Astrocyte (in vitro differentiated cells and primary cell): ENCODE data around the gene PATJ. TPM values are rescaled to one million over a fixed set of nuclear protein-coding genes. Genes with fewer than 3 reads are reported as not detected.

Experiments
- DNase-seq: peaks from one replicate; pipeline ENCODE4 v3.0.0-alpha.2; 2010; ENCODE audit warnings: low read depth
- FAIRE-seq: peaks from 2 replicates; lab custom pipeline; 2011; peaks lifted over from hg19 to GRCh38; lab: Jason Lieb, UNC
- H2AFZ ChIP-seq: 2 replicates; pipeline ENCODE4 v1.6.0; 2012; ENCODE audit warnings: low read depth, low read length, inconsistent platforms
- H3K27ac ChIP-seq: 2 replicates; pipeline ENCODE4 v1.5.1; 2011; ENCODE audit warnings: low read depth, low read length, inconsistent platforms
- H3K27me3 ChIP-seq: 2 replicates; pipeline ENCODE4 v1.6.0; 2011; ENCODE audit warnings: low read length, inconsistent platforms; ENCODE audit not compliant: insufficient read depth
- H3K36me3 ChIP-seq: 2 replicates; pipeline ENCODE4 v1.5.1; 2011; ENCODE audit warnings: low read length, inconsistent platforms; ENCODE audit not compliant: insufficient read depth
- H3K4me1 ChIP-seq: 2 replicates; pipeline ENCODE4 v1.5.1; 2011; ENCODE audit warnings: low read length, inconsistent platforms; ENCODE audit not compliant: insufficient read depth
- H3K4me2 ChIP-seq: 2 replicates; pipeline ENCODE4 v1.6.0; 2012; ENCODE audit warnings: low read length, inconsistent platforms
- H3K4me3 ChIP-seq: 2 replicates; pipeline ENCODE4 v1.5.1; 2011; ENCODE audit warnings: low read depth, mild to moderate bottlenecking, low read length, inconsistent platforms; ENCODE audit not compliant: insufficient read depth
- H3K79me2 ChIP-seq: 2 replicates; pipeline ENCODE4 v1.6.0; 2012; ENCODE audit warnings: mild to moderate bottlenecking, low read length, inconsistent platforms; ENCODE audit not compliant: insufficient read depth
- H3K9ac ChIP-seq: 2 replicates; pipeline ENCODE4 v1.6.0; 2012; ENCODE audit warnings: mild to moderate bottlenecking, low read length, inconsistent platforms
- H3K9me3 ChIP-seq: 2 replicates; pipeline ENCODE4 v1.5.1; 2012; ENCODE audit warnings: low read depth, mild to moderate bottlenecking, low read length, inconsistent platforms; ENCODE audit not compliant: insufficient read depth
- H4K20me1 ChIP-seq: 2 replicates; pipeline ENCODE4 v1.6.0; 2012; ENCODE audit warnings: low read length, inconsistent platforms; ENCODE audit not compliant: insufficient read depth
- H3K27ac Mint-ChIP-seq: one replicate; pipeline ENCODE4 v1.8.0; 2021; ENCODE audit warnings: mild to moderate bottlenecking, mixed read lengths; ENCODE audit not compliant: unreplicated experiment
- H3K27me3 Mint-ChIP-seq: one replicate; pipeline ENCODE4 v1.8.0; 2021; ENCODE audit warnings: low read depth, mixed read lengths; ENCODE audit not compliant: unreplicated experiment
- H3K36me3 Mint-ChIP-seq: one replicate; pipeline ENCODE4 v1.8.0; 2021; ENCODE audit warnings: low read depth, mixed read lengths; ENCODE audit not compliant: unreplicated experiment
- H3K4me1 Mint-ChIP-seq: one replicate; pipeline ENCODE4 v1.8.0; 2021; ENCODE audit warnings: low read depth, mixed read lengths; ENCODE audit not compliant: unreplicated experiment
- H3K4me3 Mint-ChIP-seq: one replicate; pipeline ENCODE4 v1.8.0; 2021; ENCODE audit warnings: mild to moderate bottlenecking, moderate library complexity, mixed read lengths; ENCODE audit not compliant: unreplicated experiment
- H3K9me3 Mint-ChIP-seq: one replicate; pipeline ENCODE4 v1.8.0; 2021; ENCODE audit warnings: mild to moderate bottlenecking, mixed read lengths; ENCODE audit not compliant: unreplicated experiment
- CTCF ChIP-seq: IDR thresholded peaks from 2 replicates; pipeline ENCODE4 v1.5.1; 2011; ENCODE audit warnings: low read depth, mild to moderate bottlenecking, inconsistent platforms, low read length, moderate library complexity; ENCODE audit not compliant: insufficient read depth
- EZH2 ChIP-seq: IDR thresholded peaks from 2 replicates; pipeline ENCODE4 v1.6.1; 2012; ENCODE audit warnings: mild to moderate bottlenecking, low read length, inconsistent platforms; ENCODE audit not compliant: insufficient read depth
- total RNA-seq: library from RNA; stranded (reverse); gene quantifications from 2 replicates; pipeline ENCODE4 v1.2.1, GENCODE V29; 2021

Gene PATJ
- total RNA-seq, 1 donor from 2014 or later = 11.0 TPM

- no peak overlapping the region for H3K4me2 ChIP-seq
- Mint-ChIP-seq H3K36me3 (no peaks in the 10 kb centered on the region), H3K27me3 (no peaks in the 10 kb centered on the region), H3K9me3 (no peaks in the 10 kb centered on the region), H3K4me1 (no peaks in the 10 kb centered on the region), H3K4me3 (no peak overlapping the region), H3K27ac (no peak overlapping the region)
- H3K4me3 ChIP-seq = no peak overlapping the region
- no peaks in the 10 kb centered on the region for H4K20me1 ChIP-seq
- H3K4me1 ChIP-seq = no peaks in the 10 kb centered on the region
- no peaks in the 10 kb centered on the region for H3K36me3 ChIP-seq
- no peaks in the 10 kb centered on the region for H3K9me3 ChIP-seq
- no peak overlapping the region for H3K9ac ChIP-seq
- no peak overlapping the region for H2AFZ ChIP-seq
- no peak overlapping the region for H3K27ac ChIP-seq
- DNase-seq (no peak), FAIRE-seq (no peak)
- no peak for TF ChIP-seq CTCF
- no peaks in the 10 kb centered on the region for H3K79me2 ChIP-seq
- H3K27me3 ChIP-seq = no peaks in the 10 kb centered on the region
These were observed 366.8 kb downstream of the PATJ start for GRCh38 chr1:62109124-62109523.

GRCh38 chr1:62110198-62110817 is 368.0 kb downstream of the PATJ start:
- Histone ChIP-seq H3K9ac (no peak overlapping the region), H3K27me3 (no peaks in the 10 kb centered on the region), H3K79me2 (no peaks in the 10 kb centered on the region), H3K36me3 (no peaks in the 10 kb centered on the region), H3K9me3 (no peaks in the 10 kb centered on the region), H4K20me1 (no peaks in the 10 kb centered on the region), H3K27ac (no peak overlapping the region), H3K4me2 (no peak overlapping the region), H3K4me1 (no peaks in the 10 kb centered on the region), H3K4me3 (no peak overlapping the region), H2AFZ (no peak overlapping the region)
- Mint-ChIP-seq H3K9me3 (no peaks in the 10 kb centered on the region), H3K4me3 (no peak overlapping the region), H3K27me3 (no peaks in the 10 kb centered on the region), H3K27ac (no peak overlapping the region), H3K36me3 (no peaks in the 10 kb centered on the region), H3K4me1 (no peaks in the 10 kb centered on the region)
- DNase-seq (no peak), FAIRE-seq (no peak)
- TF ChIP-seq CTCF (no peak), EZH2 (no peak)

DNA sequence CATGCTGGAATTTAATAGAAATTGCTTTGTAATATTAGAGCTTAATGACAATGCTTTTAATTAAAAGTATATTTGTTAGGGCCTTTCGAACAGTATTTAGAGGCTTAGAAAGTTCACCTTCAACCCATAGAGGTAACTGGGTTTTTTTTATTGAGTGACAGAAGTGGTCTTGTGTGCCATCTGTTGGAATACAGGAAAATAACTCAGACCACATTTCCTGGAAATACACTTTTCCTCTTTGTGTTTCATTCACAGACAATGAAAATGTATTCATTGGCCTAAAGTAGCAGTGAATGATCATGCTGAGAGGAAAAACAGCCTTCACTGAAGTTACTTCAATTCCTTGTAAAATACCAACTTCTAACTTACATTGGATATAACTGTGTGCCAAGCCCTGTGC is 368.8 kb downstream of the PATJ start:
- Mint-ChIP-seq H3K4me3 (no peak overlapping the region), H3K27me3 (no peaks in the 10 kb centered on the region), H3K9me3 (no peaks in the 10 kb centered on the region), H3K36me3 (no peaks in the 10 kb centered on the region), H3K27ac (no peak overlapping the region), H3K4me1 (no peaks in the 10 kb centered on the region)
- H3K4me2 ChIP-seq = no peak overlapping the region
- TF ChIP-seq EZH2 = no peak
- TF ChIP-seq CTCF = no peak
- no peaks in the 10 kb centered on the region for H3K36me3 ChIP-seq
- H3K9me3 ChIP-seq = no peaks in the 10 kb centered on the region
- H4K20me1 ChIP-seq = no peaks in the 10 kb centered on the region
- H3K27ac ChIP-seq = no peak overlapping the region
- FAIRE-seq (no peak), DNase-seq (no peak)
- no peak overlapping the region for H3K9ac ChIP-seq
- H3K27me3 ChIP-seq = no peaks in the 10 kb centered on the region
- H3K4me3 ChIP-seq = no peak overlapping the region
- H2AFZ ChIP-seq = no peak overlapping the region
- no peaks in the 10 kb centered on the region for H3K4me1 ChIP-seq
- no peaks in the 10 kb centered on the region for H3K79me2 ChIP-seq
